K562 (cell line): ENCODE data around the gene DPY19L3. TPM values are rescaled to one million over a fixed set of nuclear protein-coding genes. Genes with fewer than 3 reads are reported as not detected.

ENCODE experiments used
- ATAC-seq: fragments of 200-7000 bp; cut with Tn5 transposase; 3 replicates; pipeline ENCODE4 v1.9.1; 2020; ENCODE audit warnings: moderate library complexity
- BruUV-seq: library from RNA; stranded (reverse); fragments of 400-500 nt; replicated peaks from 2 replicates; lab custom pipeline; 2021; lab: Mats Ljungman, UMichigan
- CTCF ChIA-PET: fragments of 300-600 bp; formaldehyde crosslinking; extraction: SDS; loops from one replicate; lab custom pipeline; 2021; ENCODE audit warnings: low intra/inter-chr PET ratio; lab: Yijun Ruan, JAX
- POLR2A ChIA-PET: fragments of 300-600, 350-650 bp; sonication (Branson Sonifier 250); formaldehyde crosslinking; extraction: SDS; loops from one replicate; lab custom pipeline; 2021; ENCODE audit warnings: antibody characterized with exemption, inconsistent platforms; lab: Yijun Ruan, JAX
- DNase-seq, 4 experiments: peaks; one replicate each; pipeline versions ENCODE4 v3.0.0 to v3.0.0-alpha.2; 2011 to 2018; ENCODE audit warnings: low spot score in 3 of 4, mixed read lengths in 3 of 4; ENCODE audit errors: extremely low read depth in 1 of 4
- FAIRE-seq: peaks from 2 replicates; lab custom pipeline; 2011; peaks lifted over from hg19 to GRCh38; lab: Jason Lieb, UNC
- H2AFZ ChIP-seq: 2 replicates; pipeline ENCODE4 v1.6.0; 2011; ENCODE audit warnings: low read depth, low read length, control low read depth, inconsistent platforms
- H3K27ac ChIP-seq: fragments of 200-600 bp; 3 replicates; pipeline ENCODE4 v1.8.0; 2011; ENCODE audit warnings: low read depth, mild to moderate bottlenecking, control low read depth, inconsistent platforms, low read length, moderate library complexity, mixed read lengths; ENCODE audit errors: extremely low read depth
- H3K27me3 ChIP-seq, 2 experiments: fragments of 300-600 bp in 1 of 2; 2 replicates in 1 of 2; 3 replicates in 1 of 2; pipeline versions ENCODE4 v1.6.0 to v1.8.0; 2011; ENCODE audit warnings: inconsistent platforms in 2 of 2, low read length in 2 of 2, mild to moderate bottlenecking in 1 of 2, mixed read lengths in 1 of 2, moderate library complexity in 1 of 2; ENCODE audit not compliant: control insufficient read depth in 2 of 2, insufficient read depth in 2 of 2
- H3K36me3 ChIP-seq: fragments of 300-600 bp; 3 replicates; pipeline ENCODE4 v1.8.0; 2011; ENCODE audit warnings: mild to moderate bottlenecking, low read length, inconsistent platforms; ENCODE audit not compliant: control insufficient read depth, insufficient read depth
- H3K4me1 ChIP-seq, 2 experiments: fragments of 200-600 bp in 1 of 2; replicated peaks in 1 of 2; 2 replicates in 1 of 2; 3 replicates in 1 of 2; pipeline versions ENCODE4 v1.5.1 to v1.8.0; 2011; ENCODE audit warnings: inconsistent platforms in 2 of 2, low read length in 2 of 2, mild to moderate bottlenecking in 1 of 2, mixed read lengths in 1 of 2, moderate library complexity in 1 of 2; ENCODE audit not compliant: control insufficient read depth in 2 of 2, insufficient read depth in 2 of 2
- H3K4me2 ChIP-seq: 2 replicates; pipeline ENCODE4 v1.6.1; 2011; ENCODE audit warnings: low read length, control low read depth, inconsistent platforms, mixed read lengths; ENCODE audit not compliant: insufficient read depth
- H3K4me3 ChIP-seq: fragments of 200-600 bp; sonication (generic), shearing (Covaris generic); 2 replicates; pipeline ENCODE4 v1.5.1; 2016; ENCODE audit warnings: control low read depth, inconsistent platforms
- H3K79me2 ChIP-seq: fragments of 200-600 bp; 3 replicates; pipeline ENCODE4 v1.8.0; 2011; ENCODE audit warnings: low read length, inconsistent platforms; ENCODE audit not compliant: control insufficient read depth, insufficient read depth
- H3K9ac ChIP-seq, 2 experiments: 2 replicates each; pipeline versions ENCODE4 v1.6.0 to v1.6.1; 2011; ENCODE audit warnings: low read depth in 2 of 2, low read length in 2 of 2, control low read depth in 1 of 2, inconsistent platforms in 1 of 2, mild to moderate bottlenecking in 1 of 2, mixed read lengths in 1 of 2; ENCODE audit not compliant: insufficient read depth in 1 of 2
- H3K9me1 ChIP-seq: one replicate; pipeline ENCODE4 v1.6.0; 2011; ENCODE audit warnings: inconsistent platforms, mild to moderate bottlenecking, low read length, moderate library complexity; ENCODE audit not compliant: control insufficient read depth, insufficient read depth
- H3K9me3 ChIP-seq: replicated peaks from 2 replicates; pipeline ENCODE4 v1.5.1; 2011; ENCODE audit warnings: low read depth, low read length, inconsistent platforms; ENCODE audit not compliant: control insufficient read depth, insufficient read depth
- H4K20me1 ChIP-seq: replicated peaks from 2 replicates; pipeline ENCODE4 v1.6.1; 2011; ENCODE audit warnings: low read length, inconsistent platforms, mixed read lengths; ENCODE audit not compliant: control insufficient read depth, insufficient read depth
- ESRRB ChIP-seq: fragments of 250-450 bp; sonication (Bioruptor Pico); IDR thresholded peaks from 2 replicates; pipeline ENCODE4 v1.5.0; 2020; ENCODE audit warnings: mild to moderate bottlenecking, moderate library complexity, borderline replicate concordance
- HNRNPK ChIP-seq: fragments of 200-400 bp; formaldehyde crosslinking; IDR thresholded peaks from one replicate; pipeline ENCODE4 v1.6.1; 2018; ENCODE audit warnings: mild to moderate bottlenecking, low read depth, low read length; ENCODE audit not compliant: poor library complexity, severe bottlenecking
- IRF2 ChIP-seq: sonication (generic); formaldehyde crosslinking; IDR thresholded peaks from 2 replicates; pipeline ENCODE4 v1.8.1; 2022; ENCODE audit warnings: mild to moderate bottlenecking, missing genetic modification reagents
- KAT7 ChIP-seq: sonication (generic); formaldehyde crosslinking; IDR thresholded peaks from 2 replicates; pipeline ENCODE4 v1.8.0; 2022; ENCODE audit warnings: missing genetic modification reagents, mild to moderate bottlenecking, borderline replicate concordance
- MAFF ChIP-seq: IDR thresholded peaks from 2 replicates; pipeline ENCODE4 v1.6.1; 2012; ENCODE audit warnings: low read length, improper control_type of control experiment
- NFATC3 ChIP-seq: fragments of 450-650 bp; IDR thresholded peaks from 2 replicates; pipeline ENCODE4 v1.6.1; 2017; ENCODE audit warnings: mild to moderate bottlenecking
- RAD51 ChIP-seq: fragments of 450-650 bp; IDR thresholded peaks from 2 replicates; pipeline ENCODE4 v1.7.1; 2016; ENCODE audit warnings: low read depth, mild to moderate bottlenecking, borderline replicate concordance
- SIN3A ChIP-seq, 2 experiments: fragments of 150-350 bp in 1 of 2; IDR thresholded peaks; 2 replicates each; pipeline ENCODE4 v1.6.1; 2011 to 2016; ENCODE audit warnings: borderline replicate concordance in 2 of 2, low read depth in 2 of 2, low read length in 2 of 2, mild to moderate bottlenecking in 2 of 2, moderate library complexity in 2 of 2; ENCODE audit not compliant: control insufficient read depth in 1 of 2
- ZNF217 ChIP-seq: sonication (generic); formaldehyde crosslinking; IDR thresholded peaks from 2 replicates; pipeline ENCODE4 v1.8.0; 2022; ENCODE audit warnings: mild to moderate bottlenecking, missing genetic modification reagents
- ZNF584 ChIP-seq: fragments of 200-800 bp; sonication (Bioruptor generic); IDR thresholded peaks from 2 replicates; pipeline ENCODE4 v1.6.1; 2016; ENCODE audit warnings: low read depth, mild to moderate bottlenecking, missing genetic modification characterization, missing compliant biosample characterization
- ZNF780A ChIP-seq: fragments of 250-450 bp; sonication (Bioruptor Pico); IDR thresholded peaks from 2 replicates; pipeline ENCODE4 v1.5.0; 2021; ENCODE audit warnings: mild to moderate bottlenecking
- WGBS: fragments of 100-300 bp; shearing (Covaris generic); methylation state at CpG from one replicate; pipeline ENCODE4 v1.1.6; 2016; ENCODE audit warnings: low coverage, mixed read lengths; ENCODE audit not compliant: insufficient coverage; ENCODE audit errors: missing lambda C conversion rate; 5-methylcytosine and 5-hydroxymethylcytosine counted together
- in situ Hi-C: fragments of 300-500 bp; cut with MboI; formaldehyde crosslinking; loops from 4 replicates; pipeline ENCODE4 v1.15.0; 2018; ENCODE audit warnings: inconsistent platforms, mixed read lengths
- intact Hi-C: fragments of 100-400 bp; cut with micrococcal nuclease; formaldehyde crosslinking; loops from 2 replicates; pipeline ENCODE4 v1.14.2; 2022
- polyA plus RNA-seq, 8 experiments: library from polyadenylated mRNA; depleted of rRNA in 4 of 8; stranded (reverse) in 5 of 8; unstranded in 3 of 8; fragments of >200 nt; fragmentation: Nextera tagmentation in 2 of 8; fragmentation: Illumina TruSeq in 1 of 8; extraction: Ambion mirVana in 2 of 8; extraction: Trizol in 1 of 8; gene quantifications; 2 replicates each; pipeline versions ENCODE4 v1.2.1 to v1.2.3, GENCODE V29; 2011 to 2014; ENCODE audit warnings: inconsistent platforms in 1 of 8, missing spikeins in 1 of 8
- total RNA-seq, 7 experiments: library from RNA; depleted of rRNA in 6 of 7; stranded (reverse); fragments of >200 nt in 6 of 7; fragmentation: Illumina TruSeq in 2 of 7; extraction: Trizol in 2 of 7; gene quantifications; 2 replicates each; pipeline versions ENCODE4 v1.2.1 to v1.2.3, GENCODE V29; 2011 to 2021; ENCODE audit warnings: low replicate concordance in 1 of 7
- TF ChIP-seq, protein P1 (sequence below): fragments of 200-800 bp; sonication (Bioruptor generic); IDR thresholded peaks from 2 replicates; pipeline ENCODE4 v1.6.1; 2017; ENCODE audit warnings: missing genetic modification characterization, missing compliant biosample characterization

The DPY19L3 gene
- total and polyA plus RNA-seq, 9 of the 15 experiments (the other 6 are each of a cell fraction or from before 2014, with no cell fraction given) = 4.7 to 39.2 (median 22.0) TPM

GRCh38 chr19:32427536-32427935, 22.0 kb downstream of the DPY19L3 start:
- Histone ChIP-seq H3K27me3 (no peaks in the 10 kb centered on the region), H3K79me2 (peaks cover 12% of the 10 kb centered on the region; the same call in 2 of the 3 replicates), H3K36me3 (peaks cover 48% of the 10 kb centered on the region), H4K20me1 (no peaks in the 10 kb centered on the region), H3K9me1 (no peaks in the 10 kb centered on the region), H3K4me3 (no peak overlapping the region), H2AFZ (no peak overlapping the region), H3K9me3 (no peaks in the 10 kb centered on the region), H3K4me1 (peaks cover 4 to 7% of the 10 kb centered on the region in 2 experiments; a peak in 4 of 5 replicates), H3K27ac (no peak overlapping the region), H3K9ac (no peak overlapping the region), H3K4me2 (no peak overlapping the region)
- ChIA-PET POLR2A (no interaction called here), CTCF (no interaction called here)
- intact Hi-C loops (no loop called here), in situ Hi-C loops (no loop called here)
- 69% methylated on average over 3 of the region's 3 CpGs for WGBS
- DNase-seq = no peak
- no peak for ATAC-seq
- no TSS peak for BruUV-seq
- TF ChIP-seq HNRNPK = no peak
- no peak for TF ChIP-seq ZNF217 (CRISPR knock-in tag)
- TF ChIP-seq MAFF = no peak
- TF ChIP-seq KAT7 (CRISPR knock-in tag) = no peak
- no peak for TF ChIP-seq NFATC3
- TF ChIP-seq ZNF780A (CRISPR knock-in tag) = no peak
- TF ChIP-seq ESRRB (CRISPR knock-in tag) = no peak
- TF ChIP-seq, protein P1, sequence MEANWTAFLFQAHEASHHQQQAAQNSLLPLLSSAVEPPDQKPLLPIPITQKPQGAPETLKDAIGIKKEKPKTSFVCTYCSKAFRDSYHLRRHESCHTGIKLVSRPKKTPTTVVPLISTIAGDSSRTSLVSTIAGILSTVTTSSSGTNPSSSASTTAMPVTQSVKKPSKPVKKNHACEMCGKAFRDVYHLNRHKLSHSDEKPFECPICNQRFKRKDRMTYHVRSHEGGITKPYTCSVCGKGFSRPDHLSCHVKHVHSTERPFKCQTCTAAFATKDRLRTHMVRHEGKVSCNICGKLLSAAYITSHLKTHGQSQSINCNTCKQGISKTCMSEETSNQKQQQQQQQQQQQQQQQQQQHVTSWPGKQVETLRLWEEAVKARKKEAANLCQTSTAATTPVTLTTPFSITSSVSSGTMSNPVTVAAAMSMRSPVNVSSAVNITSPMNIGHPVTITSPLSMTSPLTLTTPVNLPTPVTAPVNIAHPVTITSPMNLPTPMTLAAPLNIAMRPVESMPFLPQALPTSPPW (CRISPR knock-in tag) = no peak
- TF ChIP-seq ZNF584 (CRISPR knock-in tag) = no peak
- TF ChIP-seq SIN3A (IDR thresholded peaks at IDR 0.05; ENCODE audit: borderline replicate concordance in 2 of 2, control insufficient read depth in 1 of 2, low read depth in 2 of 2, low read length in 2 of 2) = no peak
- no peak for TF ChIP-seq IRF2 (CRISPR knock-in tag)
- no peak for TF ChIP-seq RAD51
- FAIRE-seq = no peak
